SK-N-SH (cell line): ENCODE measurements around the gene RIN3. TPM values are rescaled to one million over a fixed set of nuclear protein-coding genes. Genes with fewer than 3 reads are reported as not detected.

Source experiments
- CTCF ChIA-PET: fragments of 300-600, 350-600 bp; formaldehyde crosslinking; extraction: SDS; loops from one replicate; lab custom pipeline; 2021; lab: Yijun Ruan, JAX
- POLR2A ChIA-PET: fragments of 350-600 bp; sonication (Branson Sonifier 250); formaldehyde crosslinking; extraction: SDS; loops from one replicate; lab custom pipeline; 2020; ENCODE audit warnings: antibody characterized with exemption, inconsistent platforms; lab: Yijun Ruan, JAX
- DNase-seq: peaks from one replicate; pipeline ENCODE4 v3.0.0; 2012
- H2AFZ ChIP-seq: fragments of 200-600 bp; sonication (generic); 2 replicates; pipeline ENCODE4 v1.8.1; 2016; ENCODE audit warnings: antibody characterized with exemption, mild to moderate bottlenecking, low read depth
- H3F3A ChIP-seq: fragments of 200-600 bp; sonication (generic); replicated peaks from 2 replicates; pipeline ENCODE3; 2016; ENCODE audit warnings: antibody characterized with exemption, mild to moderate bottlenecking; ENCODE audit not compliant: insufficient read depth
- H3K27ac ChIP-seq, 2 experiments: fragments of 200-500 bp in 1 of 2; fragments of 200-600 bp in 1 of 2; sonication (Bioruptor generic) in 1 of 2; sonication (generic), shearing (Covaris generic) in 1 of 2; 2 replicates each; pipeline versions ENCODE4 v1.5.1 to v1.6.1; 2014 to 2016; ENCODE audit warnings: low read depth in 2 of 2, inconsistent platforms in 1 of 2, low read length in 1 of 2, mild to moderate bottlenecking in 1 of 2, mixed read lengths in 1 of 2
- H3K27me3 ChIP-seq: fragments of 200-600 bp; sonication (generic), shearing (Covaris generic); 2 replicates; pipeline ENCODE4 v1.6.1; 2016; ENCODE audit warnings: mixed run types; ENCODE audit not compliant: insufficient read depth
- H3K36me3 ChIP-seq, 2 experiments: fragments of 200-500 bp in 1 of 2; fragments of 200-600 bp in 1 of 2; sonication (Bioruptor generic) in 1 of 2; sonication (generic) in 1 of 2; replicated peaks in 1 of 2; 2 replicates each; pipeline versions ENCODE3 to v1.5.1; 2014 to 2016; ENCODE audit warnings: low read length in 1 of 2, mild to moderate bottlenecking in 1 of 2; ENCODE audit not compliant: insufficient read depth in 2 of 2, control insufficient read depth in 1 of 2
- H3K4me1 ChIP-seq, 2 experiments: fragments of 200-500 bp in 1 of 2; fragments of 200-600 bp in 1 of 2; sonication (Bioruptor generic) in 1 of 2; sonication (generic), shearing (Covaris generic) in 1 of 2; 2 replicates each; pipeline versions ENCODE4 v1.5.1 to v1.6.1; 2014 to 2016; ENCODE audit warnings: low read depth in 1 of 2, low read length in 1 of 2, mixed run types in 1 of 2; ENCODE audit not compliant: insufficient read depth in 2 of 2, control insufficient read depth in 1 of 2
- H3K4me2 ChIP-seq: fragments of 200-600 bp; sonication (generic), shearing (Covaris generic); 2 replicates; pipeline ENCODE4 v1.6.1; 2017; ENCODE audit warnings: mixed run types
- H3K4me3 ChIP-seq, 2 experiments: fragments of 200-500 bp in 1 of 2; fragments of 200-600 bp in 1 of 2; sonication (Bioruptor generic) in 1 of 2; sonication (generic), shearing (Covaris generic) in 1 of 2; 2 replicates each; pipeline versions ENCODE4 v1.5.1 to v1.8.1; 2014 to 2016; ENCODE audit warnings: low read depth in 2 of 2, inconsistent platforms in 1 of 2, low read length in 1 of 2, mild to moderate bottlenecking in 1 of 2, mixed read lengths in 1 of 2, moderate library complexity in 1 of 2
- H3K79me2 ChIP-seq: fragments of 200-600 bp; sonication (generic); 2 replicates; pipeline ENCODE4 v1.8.1; 2017; ENCODE audit warnings: mild to moderate bottlenecking; ENCODE audit not compliant: insufficient read depth
- H3K9ac ChIP-seq: fragments of 200-600 bp; sonication (generic); 2 replicates; pipeline ENCODE4 v1.6.1; 2017; ENCODE audit warnings: mixed run types
- H3K9me2 ChIP-seq: fragments of 200-600 bp; sonication (generic); 2 replicates; pipeline ENCODE4 v1.6.1; 2017; ENCODE audit warnings: mixed run types
- H3K9me3 ChIP-seq: fragments of 200-600 bp; sonication (generic); 2 replicates; pipeline ENCODE4 v1.6.1; 2017; ENCODE audit warnings: mixed run types, mild to moderate bottlenecking, moderate library complexity
- H4K20me1 ChIP-seq: fragments of 200-600 bp; sonication (generic); 2 replicates; pipeline ENCODE4 v1.6.1; 2017; ENCODE audit warnings: mild to moderate bottlenecking, mixed run types; ENCODE audit not compliant: insufficient read depth
- EP300 ChIP-seq, 2 experiments: IDR thresholded peaks; 2 replicates each; pipeline versions ENCODE4 v1.4.0 to v1.6.1; 2012; ENCODE audit warnings: borderline replicate concordance in 1 of 2, low read depth in 1 of 2, low read length in 1 of 2
- EZH2phosphoT487 ChIP-seq: fragments of 200-600 bp; sonication (generic); IDR thresholded peaks from 2 replicates; pipeline ENCODE4 v1.6.1; 2017; ENCODE audit warnings: low read depth, mixed run types, mild to moderate bottlenecking, antibody characterized with exemption, moderate library complexity, borderline replicate concordance
- FOXJ3 ChIP-seq: sonication (generic); formaldehyde crosslinking; IDR thresholded peaks from 2 replicates; pipeline ENCODE4 v1.5.1; 2020; ENCODE audit warnings: mild to moderate bottlenecking, missing genetic modification reagents
- FOXM1 ChIP-seq: IDR thresholded peaks from 2 replicates; pipeline ENCODE4 v1.4.0; 2012; ENCODE audit warnings: low read depth, mild to moderate bottlenecking
- GABPA ChIP-seq: IDR thresholded peaks from 2 replicates; pipeline ENCODE4 v1.4.0; 2012; ENCODE audit warnings: low read depth, mild to moderate bottlenecking
- GATA2 ChIP-seq: sonication (generic); formaldehyde crosslinking; IDR thresholded peaks from 2 replicates; pipeline ENCODE4 v1.5.0; 2020; ENCODE audit warnings: mild to moderate bottlenecking, missing genetic modification reagents
- JUND ChIP-seq: IDR thresholded peaks from 2 replicates; pipeline ENCODE4 v1.4.0; 2012
- MEF2A ChIP-seq: IDR thresholded peaks from 2 replicates; pipeline ENCODE4 v1.4.0; 2012; ENCODE audit warnings: low read depth, borderline replicate concordance
- MXI1 ChIP-seq: IDR thresholded peaks from 2 replicates; pipeline ENCODE4 v1.6.1; 2012; ENCODE audit warnings: mild to moderate bottlenecking, low read depth, low read length, improper control_type of control experiment
- RAD21 ChIP-seq: IDR thresholded peaks from 2 replicates; pipeline ENCODE4 v1.6.1; 2012; ENCODE audit warnings: mild to moderate bottlenecking, low read length
- SMC3 ChIP-seq: IDR thresholded peaks from 2 replicates; pipeline ENCODE4 v1.6.1; 2012; ENCODE audit warnings: low read depth, low read length, improper control_type of control experiment
- TAF1 ChIP-seq: IDR thresholded peaks from 2 replicates; pipeline ENCODE4 v1.6.1; 2012; ENCODE audit warnings: low read depth, mild to moderate bottlenecking, low read length, moderate library complexity, borderline replicate concordance
- TCF12 ChIP-seq: IDR thresholded peaks from 2 replicates; pipeline ENCODE4 v1.4.0; 2012
- TEAD4 ChIP-seq: IDR thresholded peaks from 2 replicates; pipeline ENCODE4 v1.4.0; 2012; ENCODE audit warnings: mild to moderate bottlenecking, borderline replicate concordance; ENCODE audit not compliant: insufficient read depth
- YY1 ChIP-seq: IDR thresholded peaks from 2 replicates; pipeline ENCODE4 v1.4.0; 2012; ENCODE audit warnings: low read depth, mild to moderate bottlenecking
- ZBTB33 ChIP-seq: IDR thresholded peaks from 2 replicates; pipeline ENCODE4 v1.4.0; 2012; ENCODE audit warnings: low read depth, borderline replicate concordance
- WGBS: methylation state at CpG from one replicate; pipeline ENCODE4 v1.1.6; 2017; ENCODE audit warnings: low lambda C conversion rate; 5-methylcytosine and 5-hydroxymethylcytosine counted together
- polyA plus RNA-seq, 3 experiments: library from polyadenylated mRNA; depleted of rRNA; stranded (reverse); fragments of >200 nt; gene quantifications; 2 replicates each; pipeline ENCODE4 v1.2.3, GENCODE V29; 2012
- TF ChIP-seq, protein P1 (sequence below): fragments of 200-600 bp; sonication (generic); IDR thresholded peaks from 2 replicates; pipeline ENCODE4 v1.6.1; 2017; ENCODE audit warnings: antibody characterized with exemption, mild to moderate bottlenecking, moderate library complexity
- TF ChIP-seq, protein P2 (sequence below): IDR thresholded peaks from 2 replicates; pipeline ENCODE4; 2012
- TF ChIP-seq, protein P3 (sequence below): IDR thresholded peaks from 2 replicates; pipeline ENCODE4 v1.4.0; 2012; ENCODE audit warnings: low read depth

Gene RIN3
- polyA plus RNA-seq, 1 of the 3 experiments (the other 2 are of a cell fraction), result 12.4 TPM

- no peak for TF ChIP-seq ZBTB33
- TF ChIP-seq MXI1, result no peak
- TF ChIP-seq, protein P1, sequence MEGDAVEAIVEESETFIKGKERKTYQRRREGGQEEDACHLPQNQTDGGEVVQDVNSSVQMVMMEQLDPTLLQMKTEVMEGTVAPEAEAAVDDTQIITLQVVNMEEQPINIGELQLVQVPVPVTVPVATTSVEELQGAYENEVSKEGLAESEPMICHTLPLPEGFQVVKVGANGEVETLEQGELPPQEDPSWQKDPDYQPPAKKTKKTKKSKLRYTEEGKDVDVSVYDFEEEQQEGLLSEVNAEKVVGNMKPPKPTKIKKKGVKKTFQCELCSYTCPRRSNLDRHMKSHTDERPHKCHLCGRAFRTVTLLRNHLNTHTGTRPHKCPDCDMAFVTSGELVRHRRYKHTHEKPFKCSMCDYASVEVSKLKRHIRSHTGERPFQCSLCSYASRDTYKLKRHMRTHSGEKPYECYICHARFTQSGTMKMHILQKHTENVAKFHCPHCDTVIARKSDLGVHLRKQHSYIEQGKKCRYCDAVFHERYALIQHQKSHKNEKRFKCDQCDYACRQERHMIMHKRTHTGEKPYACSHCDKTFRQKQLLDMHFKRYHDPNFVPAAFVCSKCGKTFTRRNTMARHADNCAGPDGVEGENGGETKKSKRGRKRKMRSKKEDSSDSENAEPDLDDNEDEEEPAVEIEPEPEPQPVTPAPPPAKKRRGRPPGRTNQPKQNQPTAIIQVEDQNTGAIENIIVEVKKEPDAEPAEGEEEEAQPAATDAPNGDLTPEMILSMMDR, result no peak
- no peak for TF ChIP-seq TAF1
- TF ChIP-seq EZH2phosphoT487, result no peak
- no peak for TF ChIP-seq GABPA
- TF ChIP-seq JUND, result no peak
- TF ChIP-seq YY1, result no peak
- no peak for TF ChIP-seq MEF2A
- no peak for TF ChIP-seq GATA2 (CRISPR knock-in tag)
- TF ChIP-seq, all 33 proteins: peak for 0
Measured at GRCh38 chr14:92704036-92704804, 190.6 kb downstream of the RIN3 start (continued).

DNA sequence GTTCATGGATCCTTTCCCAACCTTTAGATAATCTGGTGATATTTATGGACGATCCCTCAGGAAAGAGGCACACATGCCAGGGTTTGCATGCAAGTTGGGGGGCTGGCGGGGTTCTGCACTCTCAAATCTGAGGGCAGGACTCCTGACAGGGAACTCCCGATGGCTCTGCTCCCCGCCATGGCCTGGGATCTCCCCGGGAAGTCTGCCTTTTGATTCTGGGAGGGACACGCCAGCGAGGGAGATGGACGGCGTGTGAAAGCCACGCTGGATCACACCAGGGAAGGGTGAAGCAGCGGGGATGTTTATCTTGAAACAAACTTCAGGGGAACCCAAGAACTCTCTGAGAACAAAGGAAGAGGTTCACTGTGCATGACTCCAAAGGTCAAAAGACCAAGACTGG lies 191.2 kb downstream of the RIN3 start:
- H3K9ac ChIP-seq, result no peak overlapping the region
- H3F3A ChIP-seq, result peaks cover 5% of the 10 kb centered on the region
- 95% methylated on average over 10 of the region's 11 CpGs for WGBS
- no peaks in the 10 kb centered on the region for H4K20me1 ChIP-seq
- CTCF ChIA-PET, result no interaction called here
- no peaks in the 10 kb centered on the region for H3K27me3 ChIP-seq
- H3K79me2 ChIP-seq, result no peaks in the 10 kb centered on the region
- POLR2A ChIA-PET, result no interaction called here
- peaks cover 0 to 4% of the 10 kb centered on the region in 2 experiments for H3K36me3 ChIP-seq
- H3K27ac ChIP-seq, result no peak overlapping the region
- H3K9me3 ChIP-seq, result no peaks in the 10 kb centered on the region
- 0 out of 4 replicates have a peak, but pooled peaks cover 0 to 8% of the 10 kb centered on the region in 2 experiments for H3K4me1 ChIP-seq
- H2AFZ ChIP-seq, result no peak overlapping the region
- TF ChIP-seq, protein P2, sequence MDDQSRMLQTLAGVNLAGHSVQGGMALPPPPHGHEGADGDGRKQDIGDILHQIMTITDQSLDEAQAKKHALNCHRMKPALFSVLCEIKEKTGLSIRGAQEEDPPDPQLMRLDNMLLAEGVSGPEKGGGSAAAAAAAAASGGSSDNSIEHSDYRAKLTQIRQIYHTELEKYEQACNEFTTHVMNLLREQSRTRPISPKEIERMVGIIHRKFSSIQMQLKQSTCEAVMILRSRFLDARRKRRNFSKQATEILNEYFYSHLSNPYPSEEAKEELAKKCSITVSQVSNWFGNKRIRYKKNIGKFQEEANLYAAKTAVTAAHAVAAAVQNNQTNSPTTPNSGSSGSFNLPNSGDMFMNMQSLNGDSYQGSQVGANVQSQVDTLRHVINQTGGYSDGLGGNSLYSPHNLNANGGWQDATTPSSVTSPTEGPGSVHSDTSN, result no peak
- TF ChIP-seq SMC3, result no peak
- no peak for TF ChIP-seq GATA2 (CRISPR knock-in tag)
- TF ChIP-seq FOXM1, result no peak
- TF ChIP-seq, protein P3, sequence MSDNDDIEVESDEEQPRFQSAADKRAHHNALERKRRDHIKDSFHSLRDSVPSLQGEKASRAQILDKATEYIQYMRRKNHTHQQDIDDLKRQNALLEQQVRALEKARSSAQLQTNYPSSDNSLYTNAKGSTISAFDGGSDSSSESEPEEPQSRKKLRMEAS, result no peak
- TF ChIP-seq TEAD4, result no peak
- no peak for TF ChIP-seq FOXJ3 (CRISPR knock-in tag)
- TF ChIP-seq TAF1, result no peak
- no peak for TF ChIP-seq TCF12
- TF ChIP-seq, protein P1, result no peak
- no peak for TF ChIP-seq EP300 (IDR thresholded peaks at IDR 0.05; ENCODE audit: borderline replicate concordance in 1 of 2, low read depth in 1 of 2, low read length in 1 of 2)
- TF ChIP-seq RAD21, result no peak
- TF ChIP-seq, all 33 proteins: peak for 0
- no peaks in the 10 kb centered on the region for H3K9me2 ChIP-seq
- no peak for DNase-seq
- no peak overlapping the region for H3K4me2 ChIP-seq
- no peak overlapping the region for H3K4me3 ChIP-seq
